Type B pancreatic cell (in vitro differentiated cells): ENCODE data around the gene ALKBH5. TPM values are rescaled to one million over a fixed set of nuclear protein-coding genes. Genes with fewer than 3 reads are reported as not detected.

Source experiments
- DNase-seq: peaks from one replicate; pipeline ENCODE4 v3.0.0; 2021; ENCODE audit warnings: mixed read lengths; ENCODE audit not compliant: unreplicated experiment; ENCODE audit errors: extremely low spot score
- H3K27ac Mint-ChIP-seq: 2 replicates; pipeline ENCODE4 v1.8.0; 2021; ENCODE audit warnings: mild to moderate bottlenecking, mixed read lengths
- H3K27me3 Mint-ChIP-seq: 2 replicates; pipeline ENCODE4 v1.8.0; 2021; ENCODE audit warnings: mixed read lengths
- H3K36me3 Mint-ChIP-seq: 2 replicates; pipeline ENCODE4 v1.8.0; 2021; ENCODE audit warnings: mixed read lengths
- H3K4me1 Mint-ChIP-seq: one replicate; pipeline ENCODE4 v1.8.0; 2021; ENCODE audit warnings: mixed read lengths; ENCODE audit not compliant: unreplicated experiment
- H3K4me3 Mint-ChIP-seq: 2 replicates; pipeline ENCODE4 v1.8.0; 2021; ENCODE audit warnings: mild to moderate bottlenecking, mixed read lengths
- H3K9me3 Mint-ChIP-seq: 2 replicates; pipeline ENCODE4 v1.8.0; 2021; ENCODE audit warnings: mixed read lengths
- total RNA-seq: library from RNA; stranded (reverse); gene quantifications from 2 replicates; pipeline ENCODE4 v1.2.1, GENCODE V29; 2021; ENCODE audit warnings: low replicate concordance
- TF ChIP-seq, protein P1 (sequence below): fragments of 200-600 bp; sonication (generic); conservative IDR thresholded peaks from 2 replicates; pipeline ENCODE4 v1.5.0; 2021; ENCODE audit warnings: antibody characterized with exemption, mild to moderate bottlenecking

The ALKBH5 gene
- total RNA-seq, 1 donor from 2014 or later: 88.8 TPM

DNA sequence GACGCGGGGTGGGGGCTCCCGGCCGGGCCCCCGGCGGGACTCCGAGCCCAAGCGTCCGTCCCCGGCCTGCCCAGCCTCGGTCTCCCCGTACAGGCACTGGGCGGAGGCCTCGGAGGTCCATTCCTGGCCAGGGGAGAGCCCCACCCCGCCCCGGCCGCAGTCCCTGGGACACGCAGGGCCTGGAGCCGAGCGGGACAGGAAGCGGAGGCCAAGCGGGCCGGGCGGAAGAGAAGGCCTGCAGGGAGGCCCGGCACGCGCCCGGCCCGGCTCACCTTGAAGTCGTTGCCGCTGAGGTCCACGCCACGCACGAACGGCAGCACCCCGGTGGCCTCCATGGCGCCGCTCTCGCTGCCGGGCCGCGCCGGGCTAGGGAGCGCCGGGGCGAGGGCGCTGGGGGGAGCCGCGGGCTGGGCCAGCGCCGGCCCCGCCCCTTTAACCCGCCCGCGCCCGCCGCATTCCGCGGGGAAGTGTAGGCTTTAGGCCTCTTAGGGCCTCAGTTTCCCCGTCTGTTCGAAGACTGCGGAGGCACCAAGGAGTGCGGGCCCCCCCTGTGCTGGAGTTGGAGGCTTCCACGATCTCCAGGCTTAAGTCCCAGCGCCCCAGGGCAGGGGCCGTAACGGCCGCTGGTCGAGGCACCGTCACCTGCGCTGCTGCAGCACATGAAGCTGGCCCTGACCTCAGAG lies 74.9 kb downstream of the ALKBH5 start, which contains the start of gene FLII:
Gene FLII (minus strand): TSS at position 383 of the 683 bp plus-strand sequence. CDS start 48 bp downstream, at position 335.
- H3K4me1 Mint-ChIP-seq: peaks cover 10% of the 10 kb centered on the region
- H3K27ac Mint-ChIP-seq: peak within 1 kb of the TSS; percentile 100
- H3K36me3 Mint-ChIP-seq: no peaks in the 10 kb centered on the region
- no peaks in the 10 kb centered on the region for H3K9me3 Mint-ChIP-seq
- H3K4me3 Mint-ChIP-seq: peak within 1 kb of the TSS; percentile 98
- DNase-seq: no peak
- no peaks in the 10 kb centered on the region for H3K27me3 Mint-ChIP-seq
- TF ChIP-seq, protein P1, sequence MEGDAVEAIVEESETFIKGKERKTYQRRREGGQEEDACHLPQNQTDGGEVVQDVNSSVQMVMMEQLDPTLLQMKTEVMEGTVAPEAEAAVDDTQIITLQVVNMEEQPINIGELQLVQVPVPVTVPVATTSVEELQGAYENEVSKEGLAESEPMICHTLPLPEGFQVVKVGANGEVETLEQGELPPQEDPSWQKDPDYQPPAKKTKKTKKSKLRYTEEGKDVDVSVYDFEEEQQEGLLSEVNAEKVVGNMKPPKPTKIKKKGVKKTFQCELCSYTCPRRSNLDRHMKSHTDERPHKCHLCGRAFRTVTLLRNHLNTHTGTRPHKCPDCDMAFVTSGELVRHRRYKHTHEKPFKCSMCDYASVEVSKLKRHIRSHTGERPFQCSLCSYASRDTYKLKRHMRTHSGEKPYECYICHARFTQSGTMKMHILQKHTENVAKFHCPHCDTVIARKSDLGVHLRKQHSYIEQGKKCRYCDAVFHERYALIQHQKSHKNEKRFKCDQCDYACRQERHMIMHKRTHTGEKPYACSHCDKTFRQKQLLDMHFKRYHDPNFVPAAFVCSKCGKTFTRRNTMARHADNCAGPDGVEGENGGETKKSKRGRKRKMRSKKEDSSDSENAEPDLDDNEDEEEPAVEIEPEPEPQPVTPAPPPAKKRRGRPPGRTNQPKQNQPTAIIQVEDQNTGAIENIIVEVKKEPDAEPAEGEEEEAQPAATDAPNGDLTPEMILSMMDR: no peak

Other genes starting within 250 kb of the ALKBH5 start
- 62.5 and 107 TPM in 2 replicates for gene TOM1L2, start 211.4 kb upstream of the ALKBH5 start, total RNA-seq
- gene DRC3, start 211.0 kb upstream of the ALKBH5 start, total RNA-seq: 3.4 and 8.9 TPM in 2 replicates
- gene ATPAF2, start 144.7 kb upstream of the ALKBH5 start, total RNA-seq: 22.8 and 28.9 TPM in 2 replicates
- gene GID4, start 144.4 kb upstream of the ALKBH5 start, total RNA-seq: 10.6 and 13.2 TPM in 2 replicates
- gene DRG2, start 95.9 kb upstream of the ALKBH5 start, total RNA-seq: 34.2 and 35.0 TPM in 2 replicates
- gene MYO15A, start 75.1 kb upstream of the ALKBH5 start, total RNA-seq: 1.8 and 2.2 TPM in 2 replicates
- 35.1 and 61.2 TPM in 2 replicates for gene LLGL1, start 41.8 kb downstream of the ALKBH5 start, total RNA-seq
- gene FLII, start 74.9 kb downstream of the ALKBH5 start, total RNA-seq: 248 and 320 TPM in 2 replicates
- 17.9 and 31.2 TPM in 2 replicates for gene MIEF2, start 76.8 kb downstream of the ALKBH5 start, total RNA-seq
- gene TOP3A, start 131.2 kb downstream of the ALKBH5 start, total RNA-seq: 47.5 and 70.2 TPM in 2 replicates
- 20.2 and 26.6 TPM in 2 replicates for gene SMCR8, start 131.5 kb downstream of the ALKBH5 start, total RNA-seq
- gene SHMT1, start 179.7 kb downstream of the ALKBH5 start, total RNA-seq: 17.7 and 30.5 TPM in 2 replicates
- not detected in 2 replicates for gene EVPLL, start 193.9 kb downstream of the ALKBH5 start, total RNA-seq